Suprapubic skin (tissue), 4 donors: ENCODE data around the gene LOXL3. TPM values are rescaled to one million over a fixed set of nuclear protein-coding genes. Genes with fewer than 3 reads are reported as not detected.

Experiments used
- DNase-seq, 2 donors: peaks; one replicate each; pipeline ENCODE4 v3.0.0-alpha.2; 2019; ENCODE audit warnings: low spot score in 2 of 2
- H3K27ac ChIP-seq: fragments of 200-600 bp; sonication (generic); one replicate; pipeline ENCODE4 v1.5.1; 2019
- H3K27me3 ChIP-seq: fragments of 200-600 bp; sonication (generic); one replicate; pipeline ENCODE4 v1.5.1; 2019
- H3K36me3 ChIP-seq: fragments of 200-600 bp; sonication (generic); one replicate; pipeline ENCODE4 v1.5.1; 2019
- H3K4me1 ChIP-seq: fragments of 200-600 bp; sonication (generic); one replicate; pipeline ENCODE4 v1.5.1; 2019
- H3K4me3 ChIP-seq: fragments of 200-600 bp; sonication (generic); one replicate; pipeline ENCODE4 v1.5.1; 2019; ENCODE audit warnings: mild to moderate bottlenecking
- H3K9me3 ChIP-seq: fragments of 200-600 bp; sonication (generic); one replicate; pipeline ENCODE4 v1.5.1; 2019
- CTCF ChIP-seq, 2 donors: fragments of 200-600 bp in 1 of 2; fragments of 450-650 bp in 1 of 2; sonication (generic) in 1 of 2; IDR thresholded peaks; one replicate each; pipeline ENCODE4 v1.5.1; 2016 to 2019; ENCODE audit warnings: antibody characterized with exemption in 2 of 2, mild to moderate bottlenecking in 1 of 2, moderate library complexity in 1 of 2
- EP300 ChIP-seq: sonication (generic); formaldehyde crosslinking; IDR thresholded peaks from one replicate; pipeline ENCODE4 v1.6.1; 2017; ENCODE audit warnings: antibody characterized with exemption
- POLR2A ChIP-seq, 2 donors: fragments of 450-650 bp; IDR thresholded peaks; one replicate each; pipeline ENCODE4 v1.6.1; 2017; ENCODE audit warnings: antibody characterized with exemption in 2 of 2, mild to moderate bottlenecking in 2 of 2, moderate library complexity in 2 of 2
- POLR2AphosphoS5 ChIP-seq, 3 donors: sonication (generic); formaldehyde crosslinking; IDR thresholded peaks; one replicate each; pipeline ENCODE4 v1.6.1; 2017; ENCODE audit warnings: antibody characterized with exemption in 3 of 3
- WGBS: methylation state at CpG from one replicate; pipeline ENCODE4 v1.1.5; 2018; 5-methylcytosine and 5-hydroxymethylcytosine counted together
- total RNA-seq, 4 donors: library from RNA; depleted of rRNA; stranded (reverse); fragments of >200 nt; gene quantifications; one replicate each; pipeline ENCODE4 v1.1.0, GENCODE V29; 2016

LOXL3 gene
- total RNA-seq, 4 donors from 2014 or later, result 0.23 to 3.8 (median 1.5) TPM

GRCh38 chr2:74501335-74502071 lies 52.2 kb downstream of the LOXL3 start:
- Histone ChIP-seq H3K4me3 (no peak overlapping the region), H3K27ac (no peak overlapping the region), H3K4me1 (peaks cover 70% of the 10 kb centered on the region), H3K9me3 (no peaks in the 10 kb centered on the region), H3K27me3 (peaks cover 61% of the 10 kb centered on the region), H3K36me3 (peaks cover 16% of the 10 kb centered on the region)
- no peak for DNase-seq
- TF ChIP-seq POLR2A (IDR thresholded peaks at IDR 0.05) (no peak), CTCF (IDR thresholded peaks at IDR 0.05) (no peak), POLR2AphosphoS5 (IDR thresholded peaks at IDR 0.05) (no peak), EP300 (no peak)
- 80% methylated on average over 18 of the region's 18 CpGs for WGBS

DNA sequence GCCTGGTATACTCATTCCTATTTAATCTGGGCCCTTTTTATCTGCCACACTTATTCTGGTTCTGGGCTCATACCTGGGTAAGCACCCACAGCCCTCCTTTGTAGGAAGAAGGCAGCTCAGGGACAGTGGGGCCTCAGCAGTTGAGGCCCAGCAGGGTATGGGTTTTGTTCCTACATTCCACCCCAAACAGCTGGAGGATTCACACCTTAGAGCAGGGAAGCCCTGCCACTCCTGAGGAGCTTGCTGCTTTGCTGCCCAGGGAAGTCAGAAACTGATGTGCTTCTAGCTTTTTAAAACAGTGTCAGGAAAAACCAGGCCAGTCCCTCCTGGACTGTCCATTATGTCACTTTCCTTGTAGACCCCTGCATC lies 53.2 kb downstream of the LOXL3 start:
- peaks cover 12% of the 10 kb centered on the region for H3K36me3 ChIP-seq
- H3K4me1 ChIP-seq, result peaks cover 61% of the 10 kb centered on the region
- peaks cover 61% of the 10 kb centered on the region for H3K27me3 ChIP-seq
- TF ChIP-seq POLR2AphosphoS5 (IDR thresholded peaks at IDR 0.05) (no peak), POLR2A (IDR thresholded peaks at IDR 0.05) (no peak), CTCF (IDR thresholded peaks at IDR 0.05) (no peak)
- H3K27ac ChIP-seq, result no peak overlapping the region
- no peaks in the 10 kb centered on the region for H3K9me3 ChIP-seq
- H3K4me3 ChIP-seq, result no peak overlapping the region
- DNase-seq, result no peak

GRCh38 chr2:74499940-74500577 lies 53.7 kb downstream of the LOXL3 start:
- no peaks in the 10 kb centered on the region for H3K9me3 ChIP-seq
- H3K27ac ChIP-seq, result no peak overlapping the region
- peaks cover 61% of the 10 kb centered on the region for H3K27me3 ChIP-seq
- peaks cover 7% of the 10 kb centered on the region for H3K36me3 ChIP-seq
- WGBS, result 63% methylated on average over 6 of the region's 15 CpGs
- no peak for DNase-seq
- H3K4me3 ChIP-seq, result no peak overlapping the region
- no peak for TF ChIP-seq POLR2AphosphoS5 (IDR thresholded peaks at IDR 0.05)
- no peak for TF ChIP-seq POLR2A (IDR thresholded peaks at IDR 0.05)
- TF ChIP-seq CTCF (IDR thresholded peaks at IDR 0.05), result no peak
- no peak for TF ChIP-seq EP300
- peaks cover 56% of the 10 kb centered on the region for H3K4me1 ChIP-seq

GRCh38 chr2:74499267-74499939 lies 54.3 kb downstream of the LOXL3 start, which contains the start of gene LBX2:
Gene LBX2, minus strand, starts transcription at chr2:74499603. Its CDS starts 66 bp downstream, at chr2:74499537.
- TF ChIP-seq POLR2AphosphoS5 (IDR thresholded peaks at IDR 0.05), result no peak

GRCh38 chr2:74498500-74499266 lies 55.1 kb downstream of the LOXL3 start:
- DNase-seq, result no peak
- Histone ChIP-seq H3K9me3 (no peaks in the 10 kb centered on the region), H3K36me3 (peaks cover 8% of the 10 kb centered on the region), H3K27ac (no peak overlapping the region), H3K4me3 (peak overlapping the region; percentile 46), H3K27me3 (peaks cover 61% of the 10 kb centered on the region), H3K4me1 (peaks cover 45% of the 10 kb centered on the region)
- 2% methylated on average over 41 of the region's 41 CpGs for WGBS
- TF ChIP-seq CTCF (IDR thresholded peaks at IDR 0.05) (no peak), POLR2A (IDR thresholded peaks at IDR 0.05) (no peak), EP300 (no peak), POLR2AphosphoS5 (IDR thresholded peaks at IDR 0.05) (no peak)

More at GRCh38 chr2:74499267-74499939, 54.3 kb downstream of the LOXL3 start, which contains the start of gene LBX2:
- WGBS, result 0% methylated on average over 15 of the region's 65 CpGs
- DNase-seq, result no peak
- Histone ChIP-seq H3K27ac (no peak within 1 kb of the TSS), H3K4me1 (peaks cover 51% of the 10 kb centered on the region), H3K36me3 (peaks cover under 1% of the 10 kb centered on the region), H3K9me3 (no peaks in the 10 kb centered on the region), H3K27me3 (peaks cover 61% of the 10 kb centered on the region), H3K4me3 (peak within 1 kb of the TSS; percentile 46)
